GM23338 (cell line): ENCODE data around the gene DCDC2.

Experiments
- CREB1 ChIP-seq: fragments of 250-450 bp; sonication (Bioruptor Pico); IDR thresholded peaks from 2 replicates; pipeline ENCODE4 v1.5.0; 2020; ENCODE audit warnings: low read depth, mild to moderate bottlenecking, moderate library complexity
- EZH2 ChIP-seq: fragments of 200-600 bp; sonication (generic); IDR thresholded peaks from one replicate; pipeline ENCODE4 v1.8.0; 2017; ENCODE audit warnings: antibody characterized with exemption, mild to moderate bottlenecking, low read depth; ENCODE audit not compliant: unreplicated experiment
- EZH2phosphoT487 ChIP-seq: fragments of 200-600 bp; sonication (generic); IDR thresholded peaks from one replicate; pipeline ENCODE4 v1.8.1; 2018; ENCODE audit warnings: antibody characterized with exemption; ENCODE audit not compliant: unreplicated experiment
- JUNB ChIP-seq: IDR thresholded peaks from one replicate; pipeline ENCODE4 v1.6.1; 2016; ENCODE audit warnings: antibody characterized with exemption; ENCODE audit not compliant: unreplicated experiment
- POLR2AphosphoS5 ChIP-seq: IDR thresholded peaks from 2 replicates; pipeline ENCODE4 v1.6.1; 2016; ENCODE audit warnings: antibody characterized with exemption, low read depth
- ZNF331 ChIP-seq: fragments of 250-450 bp; sonication (Bioruptor Pico); IDR thresholded peaks from 2 replicates; pipeline ENCODE4 v1.5.0; 2020; ENCODE audit warnings: low read depth, mild to moderate bottlenecking, moderate library complexity
- TF ChIP-seq, protein P1 (sequence below): IDR thresholded peaks from one replicate; pipeline ENCODE4 v1.6.1; 2018; ENCODE audit warnings: antibody characterized with exemption; ENCODE audit not compliant: unreplicated experiment
- TF ChIP-seq, protein P2 (sequence below), 2 experiments: fragments of 200-600 bp in 1 of 2; sonication (generic) in 1 of 2; conservative IDR thresholded peaks; 2 replicates each; pipeline versions ENCODE4 v1.5.1 to v1.6.1; 2016 to 2017; ENCODE audit warnings: antibody characterized with exemption in 2 of 2, low read depth in 2 of 2, mild to moderate bottlenecking in 2 of 2, moderate library complexity in 1 of 2
- TF ChIP-seq, protein P3 (sequence below): IDR thresholded peaks from 2 replicates; pipeline ENCODE4 v1.6.1; 2016; ENCODE audit warnings: antibody characterized with exemption

DNA sequence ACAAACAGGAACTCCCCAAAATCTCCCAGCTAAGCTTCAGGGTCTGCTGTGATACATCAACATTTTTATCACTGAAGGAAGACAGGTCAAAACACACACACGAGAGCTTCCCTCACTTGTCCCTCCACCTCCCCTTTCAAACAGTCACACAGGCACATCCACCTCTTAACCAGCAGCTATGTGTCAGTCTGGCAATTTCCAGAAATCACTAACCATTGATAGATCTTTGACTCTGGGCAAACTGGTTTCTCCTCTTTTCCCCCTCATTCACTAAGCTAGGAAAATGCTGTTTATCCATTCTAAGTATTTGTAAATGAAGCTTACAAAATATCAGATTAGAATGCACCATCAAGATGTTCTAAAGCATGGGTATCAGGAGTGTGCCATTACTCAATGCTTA lies 87.8 kb downstream of the DCDC2 start:
- TF ChIP-seq EZH2, result no peak
- TF ChIP-seq, protein P1, sequence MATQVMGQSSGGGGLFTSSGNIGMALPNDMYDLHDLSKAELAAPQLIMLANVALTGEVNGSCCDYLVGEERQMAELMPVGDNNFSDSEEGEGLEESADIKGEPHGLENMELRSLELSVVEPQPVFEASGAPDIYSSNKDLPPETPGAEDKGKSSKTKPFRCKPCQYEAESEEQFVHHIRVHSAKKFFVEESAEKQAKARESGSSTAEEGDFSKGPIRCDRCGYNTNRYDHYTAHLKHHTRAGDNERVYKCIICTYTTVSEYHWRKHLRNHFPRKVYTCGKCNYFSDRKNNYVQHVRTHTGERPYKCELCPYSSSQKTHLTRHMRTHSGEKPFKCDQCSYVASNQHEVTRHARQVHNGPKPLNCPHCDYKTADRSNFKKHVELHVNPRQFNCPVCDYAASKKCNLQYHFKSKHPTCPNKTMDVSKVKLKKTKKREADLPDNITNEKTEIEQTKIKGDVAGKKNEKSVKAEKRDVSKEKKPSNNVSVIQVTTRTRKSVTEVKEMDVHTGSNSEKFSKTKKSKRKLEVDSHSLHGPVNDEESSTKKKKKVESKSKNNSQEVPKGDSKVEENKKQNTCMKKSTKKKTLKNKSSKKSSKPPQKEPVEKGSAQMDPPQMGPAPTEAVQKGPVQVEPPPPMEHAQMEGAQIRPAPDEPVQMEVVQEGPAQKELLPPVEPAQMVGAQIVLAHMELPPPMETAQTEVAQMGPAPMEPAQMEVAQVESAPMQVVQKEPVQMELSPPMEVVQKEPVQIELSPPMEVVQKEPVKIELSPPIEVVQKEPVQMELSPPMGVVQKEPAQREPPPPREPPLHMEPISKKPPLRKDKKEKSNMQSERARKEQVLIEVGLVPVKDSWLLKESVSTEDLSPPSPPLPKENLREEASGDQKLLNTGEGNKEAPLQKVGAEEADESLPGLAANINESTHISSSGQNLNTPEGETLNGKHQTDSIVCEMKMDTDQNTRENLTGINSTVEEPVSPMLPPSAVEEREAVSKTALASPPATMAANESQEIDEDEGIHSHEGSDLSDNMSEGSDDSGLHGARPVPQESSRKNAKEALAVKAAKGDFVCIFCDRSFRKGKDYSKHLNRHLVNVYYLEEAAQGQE, result no peak
- TF ChIP-seq, protein P2, sequence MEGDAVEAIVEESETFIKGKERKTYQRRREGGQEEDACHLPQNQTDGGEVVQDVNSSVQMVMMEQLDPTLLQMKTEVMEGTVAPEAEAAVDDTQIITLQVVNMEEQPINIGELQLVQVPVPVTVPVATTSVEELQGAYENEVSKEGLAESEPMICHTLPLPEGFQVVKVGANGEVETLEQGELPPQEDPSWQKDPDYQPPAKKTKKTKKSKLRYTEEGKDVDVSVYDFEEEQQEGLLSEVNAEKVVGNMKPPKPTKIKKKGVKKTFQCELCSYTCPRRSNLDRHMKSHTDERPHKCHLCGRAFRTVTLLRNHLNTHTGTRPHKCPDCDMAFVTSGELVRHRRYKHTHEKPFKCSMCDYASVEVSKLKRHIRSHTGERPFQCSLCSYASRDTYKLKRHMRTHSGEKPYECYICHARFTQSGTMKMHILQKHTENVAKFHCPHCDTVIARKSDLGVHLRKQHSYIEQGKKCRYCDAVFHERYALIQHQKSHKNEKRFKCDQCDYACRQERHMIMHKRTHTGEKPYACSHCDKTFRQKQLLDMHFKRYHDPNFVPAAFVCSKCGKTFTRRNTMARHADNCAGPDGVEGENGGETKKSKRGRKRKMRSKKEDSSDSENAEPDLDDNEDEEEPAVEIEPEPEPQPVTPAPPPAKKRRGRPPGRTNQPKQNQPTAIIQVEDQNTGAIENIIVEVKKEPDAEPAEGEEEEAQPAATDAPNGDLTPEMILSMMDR (conservative IDR thresholded peaks at IDR 0.05; ENCODE audit: low read depth in 2 of 2), result no peak
- TF ChIP-seq, protein P3, sequence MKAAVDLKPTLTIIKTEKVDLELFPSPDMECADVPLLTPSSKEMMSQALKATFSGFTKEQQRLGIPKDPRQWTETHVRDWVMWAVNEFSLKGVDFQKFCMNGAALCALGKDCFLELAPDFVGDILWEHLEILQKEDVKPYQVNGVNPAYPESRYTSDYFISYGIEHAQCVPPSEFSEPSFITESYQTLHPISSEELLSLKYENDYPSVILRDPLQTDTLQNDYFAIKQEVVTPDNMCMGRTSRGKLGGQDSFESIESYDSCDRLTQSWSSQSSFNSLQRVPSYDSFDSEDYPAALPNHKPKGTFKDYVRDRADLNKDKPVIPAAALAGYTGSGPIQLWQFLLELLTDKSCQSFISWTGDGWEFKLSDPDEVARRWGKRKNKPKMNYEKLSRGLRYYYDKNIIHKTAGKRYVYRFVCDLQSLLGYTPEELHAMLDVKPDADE, result no peak
- no peak for TF ChIP-seq POLR2AphosphoS5
- no peak for TF ChIP-seq JUNB
- TF ChIP-seq CREB1 (CRISPR knock-in tag), result no peak
- no peak for TF ChIP-seq EZH2phosphoT487
- no peak for TF ChIP-seq ZNF331
